K562 (cell line): ENCODE data around the gene YIF1A. TPM values are rescaled to one million over a fixed set of nuclear protein-coding genes. Genes with fewer than 3 reads are reported as not detected.

Experiments used
- POLR2AphosphoS5 ChIP-seq: IDR thresholded peaks from 2 replicates; pipeline ENCODE4 v1.6.1; 2011; ENCODE audit warnings: mild to moderate bottlenecking, low read depth, low read length, moderate library complexity; ENCODE audit not compliant: control insufficient read depth, insufficient read depth
- RBM17 ChIP-seq: fragments of 200-400 bp; formaldehyde crosslinking; IDR thresholded peaks from 2 replicates; pipeline ENCODE4 v1.6.1; 2017; ENCODE audit warnings: low read depth, mild to moderate bottlenecking, low read length, borderline replicate concordance
- TCFL5 ChIP-seq: fragments of 250-450 bp; sonication (Bioruptor Pico); conservative IDR thresholded peaks from 2 replicates; pipeline ENCODE4 v1.6.1; 2021; ENCODE audit warnings: mild to moderate bottlenecking, moderate library complexity, matching md5 sums
- ZNF518B ChIP-seq: fragments of 250-450 bp; sonication (Bioruptor Pico); IDR thresholded peaks from 2 replicates; pipeline ENCODE4 v1.5.0; 2021; ENCODE audit warnings: mild to moderate bottlenecking, moderate library complexity
- polyA plus RNA-seq, 8 experiments: library from polyadenylated mRNA; depleted of rRNA in 4 of 8; stranded (reverse) in 5 of 8; unstranded in 3 of 8; fragments of >200 nt; fragmentation: Nextera tagmentation in 2 of 8; fragmentation: Illumina TruSeq in 1 of 8; extraction: Ambion mirVana in 2 of 8; extraction: Trizol in 1 of 8; gene quantifications; 2 replicates each; pipeline versions ENCODE4 v1.2.1 to v1.2.3, GENCODE V29; 2011 to 2014; ENCODE audit warnings: inconsistent platforms in 1 of 8, missing spikeins in 1 of 8
- total RNA-seq, 7 experiments: library from RNA; depleted of rRNA in 6 of 7; stranded (reverse); fragments of >200 nt in 6 of 7; fragmentation: Illumina TruSeq in 2 of 7; extraction: Trizol in 2 of 7; gene quantifications; 2 replicates each; pipeline versions ENCODE4 v1.2.1 to v1.2.3, GENCODE V29; 2011 to 2021; ENCODE audit warnings: low replicate concordance in 1 of 7
- TF ChIP-seq, protein P1 (sequence below): fragments of 250-450 bp; sonication (Bioruptor Pico); IDR thresholded peaks from 2 replicates; pipeline ENCODE4 v1.9.0; 2021; ENCODE audit warnings: mild to moderate bottlenecking, inconsistent platforms
- TF ChIP-seq, protein P2 (sequence below): fragments of 450-650 bp; IDR thresholded peaks from 2 replicates; pipeline ENCODE4 v1.6.1; 2014; ENCODE audit warnings: low read depth, mild to moderate bottlenecking, moderate library complexity, borderline replicate concordance
- TF ChIP-seq, protein P3 (sequence below): IDR thresholded peaks from 2 replicates; pipeline ENCODE4 v1.6.1; 2014; ENCODE audit warnings: antibody characterized with exemption

Gene YIF1A
- total and polyA plus RNA-seq, 9 of the 15 experiments (the other 6 are each of a cell fraction or from before 2014, with no cell fraction given) = 8.6 to 121 (median 77.2) TPM

GRCh38 chr11:66328302-66329144 is 39.6 kb upstream of the YIF1A start (continued):
- TF ChIP-seq ZNF518B (CRISPR knock-in tag) (no peak), POLR2AphosphoS5 (no peak), TCFL5 (no peak), RBM17 (no peak)
- TF ChIP-seq, protein P1, sequence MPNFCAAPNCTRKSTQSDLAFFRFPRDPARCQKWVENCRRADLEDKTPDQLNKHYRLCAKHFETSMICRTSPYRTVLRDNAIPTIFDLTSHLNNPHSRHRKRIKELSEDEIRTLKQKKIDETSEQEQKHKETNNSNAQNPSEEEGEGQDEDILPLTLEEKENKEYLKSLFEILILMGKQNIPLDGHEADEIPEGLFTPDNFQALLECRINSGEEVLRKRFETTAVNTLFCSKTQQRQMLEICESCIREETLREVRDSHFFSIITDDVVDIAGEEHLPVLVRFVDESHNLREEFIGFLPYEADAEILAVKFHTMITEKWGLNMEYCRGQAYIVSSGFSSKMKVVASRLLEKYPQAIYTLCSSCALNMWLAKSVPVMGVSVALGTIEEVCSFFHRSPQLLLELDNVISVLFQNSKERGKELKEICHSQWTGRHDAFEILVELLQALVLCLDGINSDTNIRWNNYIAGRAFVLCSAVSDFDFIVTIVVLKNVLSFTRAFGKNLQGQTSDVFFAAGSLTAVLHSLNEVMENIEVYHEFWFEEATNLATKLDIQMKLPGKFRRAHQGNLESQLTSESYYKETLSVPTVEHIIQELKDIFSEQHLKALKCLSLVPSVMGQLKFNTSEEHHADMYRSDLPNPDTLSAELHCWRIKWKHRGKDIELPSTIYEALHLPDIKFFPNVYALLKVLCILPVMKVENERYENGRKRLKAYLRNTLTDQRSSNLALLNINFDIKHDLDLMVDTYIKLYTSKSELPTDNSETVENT (CRISPR knock-in tag) = no peak
- TF ChIP-seq, protein P2, sequence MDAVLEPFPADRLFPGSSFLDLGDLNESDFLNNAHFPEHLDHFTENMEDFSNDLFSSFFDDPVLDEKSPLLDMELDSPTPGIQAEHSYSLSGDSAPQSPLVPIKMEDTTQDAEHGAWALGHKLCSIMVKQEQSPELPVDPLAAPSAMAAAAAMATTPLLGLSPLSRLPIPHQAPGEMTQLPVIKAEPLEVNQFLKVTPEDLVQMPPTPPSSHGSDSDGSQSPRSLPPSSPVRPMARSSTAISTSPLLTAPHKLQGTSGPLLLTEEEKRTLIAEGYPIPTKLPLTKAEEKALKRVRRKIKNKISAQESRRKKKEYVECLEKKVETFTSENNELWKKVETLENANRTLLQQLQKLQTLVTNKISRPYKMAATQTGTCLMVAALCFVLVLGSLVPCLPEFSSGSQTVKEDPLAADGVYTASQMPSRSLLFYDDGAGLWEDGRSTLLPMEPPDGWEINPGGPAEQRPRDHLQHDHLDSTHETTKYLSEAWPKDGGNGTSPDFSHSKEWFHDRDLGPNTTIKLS = peak; percentile 71; the same call in 1 of the 2 replicates
- TF ChIP-seq, protein P3, sequence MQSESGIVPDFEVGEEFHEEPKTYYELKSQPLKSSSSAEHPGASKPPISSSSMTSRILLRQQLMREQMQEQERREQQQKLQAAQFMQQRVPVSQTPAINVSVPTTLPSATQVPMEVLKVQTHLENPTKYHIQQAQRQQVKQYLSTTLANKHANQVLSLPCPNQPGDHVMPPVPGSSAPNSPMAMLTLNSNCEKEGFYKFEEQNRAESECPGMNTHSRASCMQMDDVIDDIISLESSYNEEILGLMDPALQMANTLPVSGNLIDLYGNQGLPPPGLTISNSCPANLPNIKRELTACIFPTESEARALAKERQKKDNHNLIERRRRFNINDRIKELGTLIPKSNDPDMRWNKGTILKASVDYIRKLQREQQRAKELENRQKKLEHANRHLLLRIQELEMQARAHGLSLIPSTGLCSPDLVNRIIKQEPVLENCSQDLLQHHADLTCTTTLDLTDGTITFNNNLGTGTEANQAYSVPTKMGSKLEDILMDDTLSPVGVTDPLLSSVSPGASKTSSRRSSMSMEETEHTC = no peak
